Right cardiac atrium (tissue), 5 donors: ENCODE results near the gene ZNF407. TPM values are rescaled to one million over a fixed set of nuclear protein-coding genes. Genes with fewer than 3 reads are reported as not detected.
A peak's percentile ranks its signal among the peaks of the same experiment; 100 is the strongest.

Experiments used
- ATAC-seq, 2 donors: fragments of 200-7000 bp; cut with Tn5 transposase; one replicate each; pipeline versions ENCODE4 v1.8.0 to v1.9.1; 2020; ENCODE audit warnings: moderate library complexity in 2 of 2, mild to moderate bottlenecking in 1 of 2
- DNase-seq, 3 donors: peaks; one replicate each; pipeline ENCODE4 v3.0.0-alpha.2; 2020
- H3K27ac ChIP-seq: one replicate; pipeline ENCODE4 v1.5.1; 2013; ENCODE audit warnings: mild to moderate bottlenecking, low read length, control low read depth, moderate library complexity
- H3K27me3 ChIP-seq: one replicate; pipeline ENCODE4 v1.6.1; 2013; ENCODE audit not compliant: control insufficient read depth, insufficient read depth
- H3K4me1 ChIP-seq: one replicate; pipeline ENCODE4 v1.6.1; 2013; ENCODE audit warnings: low read length; ENCODE audit not compliant: control insufficient read depth, insufficient read depth
- H3K4me3 ChIP-seq: one replicate; pipeline ENCODE4 v1.5.1; 2013; ENCODE audit warnings: low read length, control low read depth
- H3K9me3 ChIP-seq: one replicate; pipeline ENCODE4 v1.6.1; 2013; ENCODE audit warnings: low read length; ENCODE audit not compliant: control insufficient read depth
- WGBS: extraction: QIAGEN DNeasy Blood & Tissue Kit; methylation state at CpG from one replicate; pipeline ENCODE4 v1.1.7; 2013; 5-methylcytosine and 5-hydroxymethylcytosine counted together
- intact Hi-C, 4 donors: fragments of 100-400 bp; cut with DNase I; formaldehyde crosslinking; loops; one replicate each; pipeline versions ENCODE4 v1.11.0 to v1.14.0; 2022 to 2023
- polyA plus RNA-seq: library from polyadenylated mRNA; stranded (reverse); fragments of 200-250 nt; gene quantifications from one replicate; pipeline ENCODE4 v1.2.3, GENCODE V29; 2013
- total RNA-seq, 4 donors: library from RNA; stranded (reverse); fragmentation: NEBNext Ultra II Directional; extraction: Animal tissue kit (Norgen Biotek cat#: 25700); gene quantifications; one replicate each; pipeline ENCODE4 v1.2.1, GENCODE V29; 2021
- donor health status: healthy with polysubstance abuse.
- donor health status: DM: no; HTN: yes; CAD: no.
- donor health status: DM: no; HTN: no; CAD: no.
- donor health status: DM: no; HTN: yes; CAD: no; lungs with severe emphysema.
- donor health status: DM: yes; HTN: yes; CAD: no.

ZNF407 gene
- total and polyA plus RNA-seq, 5 donors = 3.8 to 14.7 (median 12.7) TPM

- Histone ChIP-seq H3K27ac (no peak overlapping the region), H3K4me3 (no peak overlapping the region), H3K4me1 (no peaks in the 10 kb centered on the region), H3K9me3 (no peaks in the 10 kb centered on the region), H3K27me3 (no peaks in the 10 kb centered on the region)
- 75% methylated on average over 6 of the region's 6 CpGs for WGBS
- DNase-seq = no peak
- ATAC-seq = peak in 1 of 2 donors; percentile 47
- intact Hi-C loops = loop anchor here in 1 of 4 donors (10.0 kb wide), 1 partner anchor 59 kb away; no protein-coding TSS in a partner anchor
These were observed 208.4 kb downstream of the ZNF407 start for GRCh38 chr18:74806073-74806472.

- DNase-seq (no peak), ATAC-seq (peak; percentile 48 to 54)
- Histone ChIP-seq H3K4me3 (no peak overlapping the region), H3K27me3 (no peaks in the 10 kb centered on the region), H3K4me1 (no peaks in the 10 kb centered on the region), H3K27ac (no peak overlapping the region), H3K9me3 (no peaks in the 10 kb centered on the region)
- intact Hi-C loops = loop anchor here in 1 of 4 donors (10.0 kb wide), 1 partner anchor 58 kb away; no protein-coding TSS in a partner anchor
- WGBS = 88% methylated on average over 7 of the region's 7 CpGs
These were observed 209.2 kb downstream of the ZNF407 start for GRCh38 chr18:74806700-74807416.

GRCh38 chr18:74817576-74817975, 219.9 kb downstream of the ZNF407 start:
- intact Hi-C loops = no loop called here
- WGBS = 95% methylated on average over 2 of the region's 2 CpGs
- no peak overlapping the region for H3K4me3 ChIP-seq
- ATAC-seq (no peak), DNase-seq (no peak)
- H3K27ac ChIP-seq = no peak overlapping the region
- no peaks in the 10 kb centered on the region for H3K4me1 ChIP-seq
- H3K27me3 ChIP-seq = no peaks in the 10 kb centered on the region
- H3K9me3 ChIP-seq = no peaks in the 10 kb centered on the region

GRCh38 chr18:74818516-74819175, 221.0 kb downstream of the ZNF407 start:
- no peak for ATAC-seq
- Histone ChIP-seq H3K9me3 (no peaks in the 10 kb centered on the region), H3K27ac (no peak overlapping the region), H3K4me1 (no peaks in the 10 kb centered on the region), H3K27me3 (no peaks in the 10 kb centered on the region), H3K4me3 (no peak overlapping the region)
- DNase-seq = no peak
- intact Hi-C loops = no loop called here
- WGBS = 86% methylated on average over 4 of the region's 4 CpGs

- Histone ChIP-seq H3K4me1 (no peaks in the 10 kb centered on the region), H3K9me3 (no peaks in the 10 kb centered on the region), H3K27ac (no peak overlapping the region), H3K4me3 (no peak overlapping the region), H3K27me3 (no peaks in the 10 kb centered on the region)
- 88% methylated on average over 7 of the region's 7 CpGs for WGBS
- ATAC-seq = no peak
- intact Hi-C loops = no loop called here
- no peak for DNase-seq
These were observed 221.9 kb downstream of the ZNF407 start for GRCh38 chr18:74819433-74820059.

GRCh38 chr18:74820160-74820780, 222.6 kb downstream of the ZNF407 start:
- H3K4me3 ChIP-seq = no peak overlapping the region
- no peak overlapping the region for H3K27ac ChIP-seq
- intact Hi-C loops = no loop called here
- WGBS = 93% methylated on average over 3 of the region's 3 CpGs
- no peaks in the 10 kb centered on the region for H3K27me3 ChIP-seq
- H3K4me1 ChIP-seq = no peaks in the 10 kb centered on the region
- H3K9me3 ChIP-seq = no peaks in the 10 kb centered on the region
- DNase-seq (no peak), ATAC-seq (no peak)

GRCh38 chr18:74825460-74825859, 227.8 kb downstream of the ZNF407 start:
- intact Hi-C loops = no loop called here
- DNase-seq = no peak
- Histone ChIP-seq H3K4me1 (peaks cover 2% of the 10 kb centered on the region), H3K27ac (no peak overlapping the region), H3K4me3 (no peak overlapping the region), H3K27me3 (no peaks in the 10 kb centered on the region), H3K9me3 (no peaks in the 10 kb centered on the region)
- 93% methylated on average over 1 of the region's 1 CpG for WGBS
- no peak for ATAC-seq

- WGBS = 73% methylated on average over 5 of the region's 5 CpGs
- H3K4me1 ChIP-seq = peaks cover 2% of the 10 kb centered on the region
- H3K9me3 ChIP-seq = no peaks in the 10 kb centered on the region
- no peak for DNase-seq
- intact Hi-C loops = no loop called here
- no peak overlapping the region for H3K27ac ChIP-seq
- H3K27me3 ChIP-seq = no peaks in the 10 kb centered on the region
- no peak for ATAC-seq
- H3K4me3 ChIP-seq = no peak overlapping the region
These were observed 228.9 kb downstream of the ZNF407 start for GRCh38 chr18:74826572-74826971.

- intact Hi-C loops = no loop called here
- Histone ChIP-seq H3K9me3 (no peaks in the 10 kb centered on the region), H3K4me1 (peaks cover 2% of the 10 kb centered on the region), H3K27me3 (no peaks in the 10 kb centered on the region), H3K4me3 (no peak overlapping the region), H3K27ac (no peak overlapping the region)
- no peak for ATAC-seq
- no peak for DNase-seq
- 54% methylated on average over 3 of the region's 3 CpGs for WGBS
These were observed 230.5 kb downstream of the ZNF407 start for GRCh38 chr18:74828200-74828599.

- no peak for ATAC-seq
- H3K27ac ChIP-seq = no peak overlapping the region
- no peak for DNase-seq
These were observed 234.0 kb downstream of the ZNF407 start for GRCh38 chr18:74831571-74832250.

More at GRCh38 chr18:74831571-74832250, 234.0 kb downstream of the ZNF407 start:
- no peaks in the 10 kb centered on the region for H3K9me3 ChIP-seq
- WGBS = 86% methylated on average over 13 of the region's 13 CpGs
- H3K27me3 ChIP-seq = no peaks in the 10 kb centered on the region
- intact Hi-C loops = no loop called here
- no peak overlapping the region for H3K4me3 ChIP-seq
- H3K4me1 ChIP-seq = peaks cover 5% of the 10 kb centered on the region
